Measurements from ENCODE around the gene RPN1.
"Not testable (repeated sequence)": the region's sequence is repeated elsewhere in the genome, so short reads cannot be mapped to it uniquely, and the experiment has no call there.

Gene RPN1

DNA sequence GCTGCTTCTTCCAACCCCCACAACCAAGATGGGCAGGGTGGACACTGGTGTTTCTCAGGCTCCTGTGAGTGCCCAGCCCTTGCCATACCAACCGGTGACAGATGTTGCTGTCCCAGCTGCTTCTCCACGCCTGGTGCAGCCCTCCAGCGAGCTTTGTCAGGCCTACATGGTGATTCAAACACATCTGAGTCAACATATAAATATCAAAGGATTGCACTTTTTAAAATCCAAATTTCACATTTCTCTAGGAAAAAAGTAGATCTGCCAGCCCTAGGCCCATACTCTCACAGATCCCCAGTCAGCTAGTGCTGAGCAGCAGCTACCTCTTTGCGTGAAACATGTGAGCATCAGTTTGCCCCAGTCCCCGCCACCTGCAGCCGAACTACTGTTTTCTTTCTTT, 52.7 kb downstream of the RPN1 start:
- no peaks in the 10 kb centered on the region for H3K27me3 ChIP-seq
- peaks cover 12 to 39% (median 18%) of the 10 kb centered on the region in 10 experiments for H3K4me1 ChIP-seq
- H4K20me1 ChIP-seq, result peaks cover 0 to 57% (median 0%) of the 10 kb centered on the region in 11 experiments; a peak in 7 of 22 replicates
- peak overlapping the region in 1 of 11 experiments; percentile 83; a peak in 2 of 22 replicates for H3K4me2 ChIP-seq
- no peak for TF ChIP-seq Cebpa-rat (IDR thresholded peaks at IDR 0.05)
- no peaks in the 10 kb centered on the region for H3K9me3 ChIP-seq (replicated peaks in 1 of 11)
- no peak overlapping the region; a peak in 1 of 22 replicates for H3K27ac ChIP-seq
- no peaks in the 10 kb centered on the region for H3K36me3 ChIP-seq
- no peak overlapping the region for H3K4me3 ChIP-seq
- H3K9ac ChIP-seq, result no peak overlapping the region

- H3K27me3 ChIP-seq, result no peaks in the 10 kb centered on the region
- H3K36me3 ChIP-seq, result peaks cover 0 to 17% (median 0%) of the 10 kb centered on the region in 11 experiments; a peak in 3 of 22 replicates
- no peak overlapping the region for H3K27ac ChIP-seq
- no peak overlapping the region for H3K4me3 ChIP-seq
- no peak overlapping the region for H3K9ac ChIP-seq
- no peak overlapping the region for H3K4me2 ChIP-seq
- H4K20me1 ChIP-seq, result peaks cover 0 to 26% (median 0%) of the 10 kb centered on the region in 11 experiments; a peak in 4 of 22 replicates
- H3K9me3 ChIP-seq (replicated peaks in 1 of 11), result peaks cover 7 to 18% (median 14%) of the 10 kb centered on the region in 11 experiments; a peak in 20 of 22 replicates
- TF ChIP-seq Cebpa-rat (IDR thresholded peaks at IDR 0.05), result no peak
- peaks cover 0 to 16% (median 6%) of the 10 kb centered on the region in 10 experiments; a peak in 9 of 20 replicates for H3K4me1 ChIP-seq
Observed at GRCh38 chr3:128592864-128593263, 57.8 kb downstream of the RPN1 start.

DNA sequence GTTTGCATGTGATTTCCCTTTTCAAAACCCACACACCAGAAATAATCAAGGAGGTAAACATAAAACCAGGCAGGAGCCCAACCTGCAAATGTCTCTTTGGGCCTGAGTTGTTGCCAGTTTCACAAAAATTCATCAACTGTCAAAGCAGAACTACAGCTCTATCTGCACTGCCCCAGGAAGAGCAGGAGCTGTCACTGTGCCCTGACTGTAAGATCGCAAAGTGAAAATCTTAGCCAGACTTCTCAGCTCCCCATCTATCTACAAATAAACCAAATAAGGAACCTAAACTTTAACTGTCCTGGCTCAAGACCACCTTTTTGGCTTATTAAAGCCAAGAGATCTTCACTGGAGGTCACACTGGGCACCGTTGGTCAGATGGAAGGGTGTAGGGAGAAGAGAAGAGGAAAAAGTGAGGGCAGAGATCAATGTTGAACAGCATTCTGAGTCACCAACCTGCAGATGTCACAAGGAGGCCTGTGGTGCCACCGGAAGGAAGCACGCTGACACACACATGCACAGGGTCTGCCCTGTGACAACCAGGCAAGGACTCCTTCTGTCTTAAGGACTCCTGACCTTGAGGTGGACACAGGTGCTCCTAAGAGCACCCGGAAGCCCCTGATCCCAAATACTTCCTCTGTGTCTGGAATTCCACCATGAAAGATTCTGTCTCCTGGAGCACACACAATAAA, 58.7 kb downstream of the RPN1 start:
- H3K36me3 ChIP-seq, result peaks cover 0 to 17% (median 0%) of the 10 kb centered on the region in 11 experiments; a peak in 3 of 22 replicates
- H3K4me1 ChIP-seq, result peaks cover 0 to 12% (median 3%) of the 10 kb centered on the region in 10 experiments; a peak in 9 of 20 replicates
- H3K9ac ChIP-seq, result no peak overlapping the region
- no peaks in the 10 kb centered on the region for H3K27me3 ChIP-seq
- TF ChIP-seq Cebpa-rat (IDR thresholded peaks at IDR 0.05), result no peak
- no peak overlapping the region for H3K4me2 ChIP-seq
- H3K27ac ChIP-seq, result no peak overlapping the region
- H4K20me1 ChIP-seq, result peaks cover 0 to 19% (median 0%) of the 10 kb centered on the region in 11 experiments; a peak in 4 of 22 replicates
- H3K4me3 ChIP-seq, result no peak overlapping the region
- H3K9me3 ChIP-seq (replicated peaks in 1 of 11), result peaks cover 7 to 18% (median 14%) of the 10 kb centered on the region in 11 experiments; a peak in 20 of 22 replicates

GRCh38 chr3:128590948-128591347, 59.7 kb downstream of the RPN1 start:
- Histone ChIP-seq H3K27ac (no peak overlapping the region), H3K4me2 (no peak overlapping the region), H3K9me3 (replicated peaks in 1 of 11) (peaks cover 7 to 18% (median 14%) of the 10 kb centered on the region in 11 experiments; a peak in 20 of 22 replicates), H3K36me3 (peaks cover 0 to 17% (median 0%) of the 10 kb centered on the region in 11 experiments; a peak in 3 of 22 replicates), H3K4me1 (peaks cover 0 to 12% (median 3%) of the 10 kb centered on the region in 10 experiments; a peak in 9 of 20 replicates), H3K9ac (no peak overlapping the region), H4K20me1 (peaks cover 0 to 19% (median 0%) of the 10 kb centered on the region in 11 experiments; a peak in 4 of 22 replicates), H3K4me3 (no peak overlapping the region), H3K27me3 (no peaks in the 10 kb centered on the region)
- no peak for TF ChIP-seq Cebpa-rat (IDR thresholded peaks at IDR 0.05)

DNA sequence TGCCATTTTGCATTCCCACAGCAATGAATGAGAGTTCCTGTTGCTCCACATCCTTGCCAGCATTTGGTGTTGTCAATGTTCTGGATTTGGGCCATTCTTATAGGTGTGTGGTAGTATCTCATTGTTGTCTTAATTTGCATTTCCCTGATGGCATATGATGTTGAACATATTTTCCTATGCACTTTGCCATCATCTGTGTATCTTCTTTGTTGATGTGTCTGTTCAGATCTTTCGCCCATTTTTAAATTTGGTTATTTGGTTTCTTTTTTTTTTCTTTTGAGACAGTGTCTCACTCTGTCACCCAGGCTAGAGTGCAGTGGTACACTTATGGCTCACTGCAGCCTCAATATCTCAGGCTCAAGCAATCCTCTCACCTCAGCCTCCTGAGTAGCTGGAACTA, 60.6 kb downstream of the RPN1 start:
- H3K27me3 ChIP-seq, H3K4me2 ChIP-seq, H3K9ac ChIP-seq: not testable (repeated sequence)

DNA sequence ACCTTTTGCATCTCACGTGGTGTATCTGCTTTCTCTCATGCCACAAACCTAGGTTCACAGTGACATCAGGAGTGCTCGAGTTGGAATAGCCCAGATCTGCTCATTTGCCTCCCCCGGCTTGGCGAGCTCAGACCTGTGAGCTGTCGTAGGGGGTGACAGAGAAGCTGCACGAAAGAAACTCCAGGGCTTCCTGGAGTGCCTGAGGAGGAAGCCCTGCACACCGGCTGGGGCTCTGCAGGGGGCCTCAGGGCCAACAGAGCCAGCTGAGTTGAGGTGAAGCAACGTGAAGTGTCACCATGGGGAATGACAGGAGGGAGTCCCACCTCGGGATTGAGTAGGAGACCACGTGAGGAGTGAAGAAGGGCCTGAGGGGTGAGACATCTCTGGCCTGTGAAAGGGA, 62.5 kb downstream of the RPN1 start:
- Histone ChIP-seq H3K27ac (no peak overlapping the region), H4K20me1 (no peaks in the 10 kb centered on the region; a peak in 1 of 22 replicates), H3K9ac (no peak overlapping the region), H3K9me3 (replicated peaks in 1 of 11) (peaks cover 7 to 18% (median 14%) of the 10 kb centered on the region in 11 experiments; a peak in 20 of 22 replicates), H3K36me3 (peaks cover 0 to 17% (median 0%) of the 10 kb centered on the region in 11 experiments; a peak in 3 of 22 replicates), H3K4me2 (no peak overlapping the region), H3K4me1 (peaks cover 3 to 19% (median 15%) of the 10 kb centered on the region in 10 experiments; a peak in 18 of 20 replicates), H3K4me3 (no peak overlapping the region), H3K27me3 (no peaks in the 10 kb centered on the region)
- no peak for TF ChIP-seq Cebpa-rat (IDR thresholded peaks at IDR 0.05)

More for the DNA sequence above, 60.6 kb downstream of the RPN1 start:
- peaks cover 7 to 18% (median 14%) of the 10 kb centered on the region in 11 experiments; a peak in 20 of 22 replicates for H3K9me3 ChIP-seq (replicated peaks in 1 of 11)
- peaks cover 0 to 17% (median 0%) of the 10 kb centered on the region in 11 experiments; a peak in 4 of 22 replicates for H4K20me1 ChIP-seq
- not testable (repeated sequence) for H3K4me3 ChIP-seq, H3K27ac ChIP-seq
- peaks cover 0 to 17% (median 0%) of the 10 kb centered on the region in 11 experiments; a peak in 3 of 22 replicates for H3K36me3 ChIP-seq
- peaks cover 0 to 13% (median 5%) of the 10 kb centered on the region in 10 experiments; a peak in 13 of 20 replicates for H3K4me1 ChIP-seq

DNA sequence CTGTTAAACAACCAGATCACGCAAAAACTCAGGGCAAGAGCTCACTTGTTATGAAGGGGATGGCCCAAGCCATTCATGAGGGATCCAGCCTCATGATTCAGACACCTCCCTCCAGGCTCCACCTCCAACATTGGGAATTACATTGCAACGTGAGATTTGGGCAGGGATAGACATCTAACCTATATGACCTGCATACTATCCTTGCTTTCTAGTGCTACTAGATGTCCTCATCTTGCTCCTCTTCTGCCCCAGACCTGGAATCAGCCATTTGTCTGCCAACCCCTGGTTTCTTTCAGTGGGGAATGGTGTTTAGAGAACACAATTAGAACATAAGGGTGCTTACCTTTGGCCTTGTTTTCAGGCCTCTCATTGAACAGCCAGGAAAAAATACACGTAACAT, 63.2 kb downstream of the RPN1 start:
- H4K20me1 ChIP-seq, result no peaks in the 10 kb centered on the region; a peak in 1 of 22 replicates
- peaks cover 7 to 18% (median 14%) of the 10 kb centered on the region in 11 experiments; a peak in 20 of 22 replicates for H3K9me3 ChIP-seq (replicated peaks in 1 of 11)
- no peak overlapping the region for H3K27ac ChIP-seq
- H3K4me3 ChIP-seq, result no peak overlapping the region
- no peak overlapping the region for H3K4me2 ChIP-seq
- H3K9ac ChIP-seq, result no peak overlapping the region
- TF ChIP-seq Cebpa-rat (IDR thresholded peaks at IDR 0.05), result no peak
- H3K27me3 ChIP-seq, result no peaks in the 10 kb centered on the region
- peaks cover 0 to 17% (median 0%) of the 10 kb centered on the region in 11 experiments; a peak in 3 of 22 replicates for H3K36me3 ChIP-seq
- peaks cover 3 to 19% (median 15%) of the 10 kb centered on the region in 10 experiments; a peak in 18 of 20 replicates for H3K4me1 ChIP-seq

- H3K36me3 ChIP-seq, result peaks cover 0 to 17% (median 0%) of the 10 kb centered on the region in 11 experiments; a peak in 3 of 22 replicates
- H3K9ac ChIP-seq, H3K4me3 ChIP-seq, H3K4me2 ChIP-seq, H3K27ac ChIP-seq, H4K20me1 ChIP-seq, H3K27me3 ChIP-seq: not testable (repeated sequence)
- peaks cover 7 to 18% (median 14%) of the 10 kb centered on the region in 11 experiments; a peak in 20 of 22 replicates for H3K9me3 ChIP-seq (replicated peaks in 1 of 11)
- H3K4me1 ChIP-seq, result peaks cover 3 to 19% (median 15%) of the 10 kb centered on the region in 10 experiments; a peak in 18 of 20 replicates
Observed at GRCh38 chr3:128586932-128587331, 63.7 kb downstream of the RPN1 start.

DNA sequence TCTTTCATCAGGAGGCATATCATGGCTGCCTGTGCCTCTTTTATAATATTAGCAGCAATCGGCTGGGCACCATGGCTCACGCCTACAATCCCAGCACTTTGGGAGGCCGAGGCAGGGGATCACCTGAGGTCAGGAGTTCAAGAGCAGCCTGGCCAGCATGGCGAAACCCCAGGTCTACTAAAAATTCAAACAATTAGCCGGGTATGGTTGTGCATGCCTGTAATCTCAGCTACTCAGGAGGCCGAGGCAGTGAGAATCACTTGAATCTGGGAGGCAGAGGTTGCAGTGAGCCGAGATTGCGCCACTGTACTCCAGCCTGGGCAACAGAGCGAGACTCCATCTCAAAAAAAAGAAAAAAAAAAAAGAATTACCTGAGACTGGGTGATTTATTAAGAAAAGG, 64.2 kb downstream of the RPN1 start:
- Histone ChIP-seq H3K4me1 (peaks cover 3 to 19% (median 15%) of the 10 kb centered on the region in 10 experiments; a peak in 18 of 20 replicates), H3K36me3 (peaks cover 0 to 17% (median 0%) of the 10 kb centered on the region in 11 experiments; a peak in 3 of 22 replicates), H3K9me3 (replicated peaks in 1 of 11) (peaks cover 7 to 18% (median 14%) of the 10 kb centered on the region in 11 experiments; a peak in 20 of 22 replicates)
- not testable (repeated sequence) for H4K20me1 ChIP-seq, H3K4me2 ChIP-seq, H3K9ac ChIP-seq, H3K27ac ChIP-seq, H3K27me3 ChIP-seq, H3K4me3 ChIP-seq

All from BLaER1 treated with 17β-estradiol and CSF1 and Interleukin-3, amounts not matched to agents 10 nM and 100 nM (cell line).